IPS-15b (cell line): Measurements from ENCODE around the gene TFEB.

Experiments
- H3K27me3 ChIP-seq: one replicate; pipeline ENCODE4 v1.6.1; 2013; ENCODE audit warnings: low read length; ENCODE audit not compliant: control insufficient read depth, insufficient read depth
- H3K36me3 ChIP-seq: one replicate; pipeline ENCODE4 v1.6.1; 2013; ENCODE audit warnings: low read length; ENCODE audit not compliant: control insufficient read depth, insufficient read depth
- H3K4me1 ChIP-seq: one replicate; pipeline ENCODE4 v1.6.1; 2013; ENCODE audit warnings: mild to moderate bottlenecking, low read length; ENCODE audit not compliant: control insufficient read depth, insufficient read depth
- H3K4me3 ChIP-seq: one replicate; pipeline ENCODE4 v1.5.1; 2013; ENCODE audit warnings: low read depth, low read length
- H3K9ac ChIP-seq: one replicate; pipeline ENCODE4 v1.6.1; 2013; ENCODE audit warnings: low read depth, mild to moderate bottlenecking, low read length
- H3K9me3 ChIP-seq: one replicate; pipeline ENCODE4 v1.6.1; 2013; ENCODE audit warnings: mild to moderate bottlenecking, low read length; ENCODE audit not compliant: control insufficient read depth, insufficient read depth

TFEB gene

DNA sequence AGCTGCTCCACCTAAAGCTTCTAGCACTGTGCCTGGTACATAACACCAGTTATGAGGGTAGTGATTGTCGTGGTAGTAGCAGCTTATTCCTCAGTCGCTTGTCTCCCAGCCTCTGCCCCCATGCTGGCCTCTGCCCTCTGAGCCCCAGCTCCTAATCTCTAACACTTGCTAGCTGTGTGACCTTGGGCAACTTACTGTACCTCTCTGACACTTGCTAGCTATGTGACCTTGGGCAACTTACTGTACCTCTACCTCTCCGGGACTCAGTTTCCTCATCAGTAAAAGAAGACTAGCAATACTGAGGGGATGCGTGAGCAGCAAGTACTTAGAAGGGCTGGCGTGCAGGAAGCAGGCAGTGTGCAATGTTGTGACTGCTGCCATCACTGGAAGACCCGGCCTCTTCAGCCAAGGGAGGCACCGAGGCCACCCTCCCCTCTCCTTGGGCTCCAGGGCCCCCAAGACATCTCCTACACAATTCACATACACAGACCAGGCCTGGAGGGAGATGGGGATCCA lies 87.3 kb downstream of the TFEB start:
- Histone ChIP-seq H3K27me3 (peaks cover 5% of the 10 kb centered on the region), H3K9ac (no peak overlapping the region), H3K36me3 (peaks cover 13% of the 10 kb centered on the region), H3K4me1 (peaks cover 14% of the 10 kb centered on the region), H3K4me3 (no peak overlapping the region), H3K9me3 (no peaks in the 10 kb centered on the region)

DNA sequence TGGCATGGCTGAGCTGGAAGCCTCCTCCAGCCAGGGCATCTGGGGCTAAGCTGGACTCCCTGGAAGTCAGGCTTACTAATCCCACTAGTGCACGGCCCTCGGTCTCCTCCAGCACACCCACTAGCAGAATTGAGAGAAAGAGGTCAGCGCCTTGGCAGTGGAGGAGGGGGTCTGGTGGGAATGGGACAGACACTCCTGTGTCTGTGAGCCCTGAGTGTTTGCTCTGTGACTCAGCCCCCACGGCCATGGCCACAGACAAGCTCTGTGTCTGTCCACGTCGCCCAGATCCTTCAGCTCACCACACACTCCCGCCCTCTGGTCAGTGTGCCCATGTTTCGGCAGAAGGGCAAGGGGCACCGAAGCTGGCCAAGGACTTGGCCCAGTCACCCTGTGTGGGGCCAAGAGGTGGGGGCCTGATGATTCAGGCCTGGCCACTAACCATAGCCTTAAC lies 88.3 kb downstream of the TFEB start:
- Histone ChIP-seq H3K36me3 (peaks cover 13% of the 10 kb centered on the region), H3K4me1 (peaks cover 14% of the 10 kb centered on the region), H3K9me3 (no peaks in the 10 kb centered on the region), H3K4me3 (no peak overlapping the region), H3K9ac (no peak overlapping the region), H3K27me3 (peaks cover 16% of the 10 kb centered on the region)

DNA sequence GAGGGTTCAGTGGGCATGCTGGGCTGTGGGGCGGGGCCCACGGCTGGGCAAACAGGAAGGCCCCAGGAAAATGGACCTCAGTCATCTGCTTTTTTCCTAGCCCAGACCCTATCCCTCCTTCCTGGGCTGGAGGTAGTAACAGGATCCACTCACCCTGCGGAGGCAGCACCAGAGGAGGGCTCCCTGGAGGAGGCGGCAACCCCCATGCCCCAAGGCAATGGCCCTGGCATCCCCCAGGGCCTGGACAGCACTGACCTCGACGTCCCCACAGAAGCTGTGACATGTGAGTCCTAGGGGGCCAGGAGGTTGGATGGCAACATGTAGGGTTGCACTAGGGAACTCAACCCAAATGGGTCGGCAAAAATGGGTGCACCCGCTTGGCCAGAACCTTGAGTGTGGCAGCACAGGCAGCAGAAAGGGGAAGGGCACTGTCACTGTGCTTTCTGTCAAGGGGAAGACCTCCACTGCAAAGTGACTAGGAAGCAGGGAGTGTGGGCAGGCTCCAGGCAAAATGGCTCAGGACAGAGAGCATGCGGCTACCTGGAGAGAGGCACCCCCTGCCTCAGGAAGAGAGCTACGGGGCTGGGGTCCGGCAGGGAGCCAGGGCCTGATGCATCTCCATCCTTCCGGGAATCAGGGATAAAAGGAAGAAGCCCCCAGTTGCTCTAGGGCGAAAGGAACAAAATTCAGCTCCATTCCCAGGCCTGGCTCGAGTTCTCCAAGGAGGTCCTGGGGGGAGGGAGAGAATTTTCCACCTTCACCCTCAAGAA lies 89.2 kb downstream of the TFEB start:
- Histone ChIP-seq H3K27me3 (peaks cover 24% of the 10 kb centered on the region), H3K9me3 (no peaks in the 10 kb centered on the region), H3K4me1 (peaks cover 14% of the 10 kb centered on the region), H3K9ac (no peak overlapping the region), H3K4me3 (no peak overlapping the region), H3K36me3 (peaks cover 13% of the 10 kb centered on the region)

DNA sequence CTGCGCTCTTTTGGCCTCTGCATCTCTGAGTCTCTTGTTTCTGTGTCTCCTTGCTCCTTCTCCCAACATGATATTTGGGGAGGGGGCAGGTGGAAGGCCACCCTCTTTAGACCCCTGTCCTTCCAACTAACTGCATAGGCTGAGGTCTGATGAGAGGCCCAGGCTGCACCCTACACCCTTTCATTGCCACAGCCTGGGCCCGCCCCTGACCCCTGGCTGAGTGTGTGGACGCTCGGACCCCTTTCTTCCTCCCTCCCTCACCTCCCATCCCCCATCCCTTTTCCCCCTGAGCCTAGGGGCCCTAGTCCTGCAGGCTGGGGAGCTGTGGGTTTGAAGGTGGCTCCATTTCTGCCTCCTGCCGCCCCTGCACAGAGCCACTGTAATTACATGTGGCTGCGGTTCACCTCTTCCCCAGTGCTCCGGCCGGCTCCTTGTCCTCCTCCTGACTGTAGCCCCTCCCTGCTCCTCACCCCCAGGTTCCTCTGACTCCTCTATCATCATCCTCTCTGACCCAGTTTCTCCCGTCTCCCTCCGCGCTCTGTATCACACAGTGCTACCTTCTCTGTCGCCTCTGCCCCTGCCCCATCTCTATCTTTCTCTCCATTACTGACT lies 90.3 kb downstream of the TFEB start:
- H3K9me3 ChIP-seq: no peaks in the 10 kb centered on the region
- no peak overlapping the region for H3K9ac ChIP-seq
- no peak overlapping the region for H3K4me3 ChIP-seq
- peaks cover 14% of the 10 kb centered on the region for H3K4me1 ChIP-seq
- peaks cover 35% of the 10 kb centered on the region for H3K27me3 ChIP-seq
- H3K36me3 ChIP-seq: peaks cover 13% of the 10 kb centered on the region

DNA sequence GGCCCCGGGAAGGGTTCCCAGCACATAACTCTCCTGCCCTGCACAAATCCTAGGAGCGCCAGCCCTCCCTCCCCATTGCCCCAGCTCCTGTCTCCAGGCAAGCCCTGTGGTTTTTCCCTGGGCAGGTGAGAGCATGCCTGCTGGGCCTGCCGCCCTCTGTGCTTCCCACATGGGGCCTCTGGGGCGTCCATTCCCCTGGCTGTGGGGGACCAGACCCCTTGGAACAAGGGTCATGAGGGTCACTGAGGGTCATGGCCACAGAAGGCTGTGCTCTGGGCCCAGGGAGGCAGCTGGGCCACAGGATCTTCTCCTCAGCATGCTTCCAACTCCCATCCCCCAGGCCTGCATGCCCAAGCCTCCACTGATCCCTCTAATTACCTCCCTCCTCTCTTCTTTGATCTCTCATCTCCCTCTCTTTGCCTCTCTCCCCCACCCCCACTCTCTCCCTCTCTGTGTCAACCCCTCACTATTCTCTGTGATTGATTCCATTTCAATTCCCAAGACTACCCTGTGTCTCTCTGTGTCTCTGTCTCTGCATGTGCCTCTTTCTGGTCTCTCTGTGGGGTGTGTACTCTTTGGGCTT lies 91.0 kb downstream of the TFEB start:
- Histone ChIP-seq H3K27me3 (peaks cover 43% of the 10 kb centered on the region), H3K9ac (no peak overlapping the region), H3K9me3 (no peaks in the 10 kb centered on the region), H3K36me3 (peaks cover 9% of the 10 kb centered on the region), H3K4me1 (peaks cover 19% of the 10 kb centered on the region), H3K4me3 (no peak overlapping the region)

- Histone ChIP-seq H3K36me3 (peaks cover 9% of the 10 kb centered on the region), H3K4me1 (peaks cover 20% of the 10 kb centered on the region)
Observed at GRCh38 chr6:41643899-41644269, 91.5 kb downstream of the TFEB start.

DNA sequence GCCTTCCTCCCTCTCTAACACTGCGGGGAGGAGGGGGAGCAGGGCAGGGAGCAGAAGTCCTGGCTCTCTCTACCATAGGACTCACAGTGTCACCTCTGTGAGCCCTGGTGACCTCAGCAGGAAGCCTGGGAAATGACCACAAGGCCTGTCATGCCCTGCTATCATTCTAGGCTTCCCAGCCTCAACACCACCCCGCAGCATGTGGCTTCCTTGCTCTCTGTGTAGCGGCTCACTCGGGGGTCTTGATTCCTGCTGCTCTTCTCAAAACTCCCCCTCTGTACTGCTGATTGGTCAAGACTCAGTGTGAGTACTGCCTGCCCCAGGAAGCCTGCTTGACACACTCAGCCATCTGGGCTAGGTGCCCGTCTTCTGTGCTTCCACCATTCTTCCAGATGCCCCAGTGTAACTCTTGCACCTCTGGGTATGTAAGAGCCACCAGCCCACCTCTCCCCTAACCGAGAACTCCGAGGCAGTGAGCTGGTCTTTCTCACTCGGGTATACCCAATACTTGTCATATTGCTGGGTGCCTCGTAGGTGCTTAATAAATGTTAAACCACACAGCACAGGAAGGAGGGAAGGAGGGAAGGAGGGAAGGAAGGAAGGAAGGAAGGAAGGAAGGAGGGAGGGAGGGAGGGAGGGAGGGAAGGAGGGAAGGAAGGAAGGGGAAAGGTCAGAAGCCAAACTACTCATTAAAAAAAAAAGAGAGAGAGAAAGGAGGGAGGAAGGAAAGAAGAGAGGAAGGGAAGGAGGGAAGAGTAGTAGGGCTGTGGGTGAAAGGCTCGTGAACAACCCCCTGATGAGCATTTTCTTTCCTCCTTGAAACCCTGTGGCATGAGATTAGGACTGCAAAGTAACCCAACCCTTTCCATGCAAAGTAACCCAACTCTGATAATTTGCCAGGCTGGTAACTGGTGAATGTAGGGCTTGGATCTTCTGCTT lies 92.2 kb downstream of the TFEB start:
- H3K9ac ChIP-seq: no peak overlapping the region
- peaks cover 8% of the 10 kb centered on the region for H3K36me3 ChIP-seq
- H3K4me1 ChIP-seq: peaks cover 20% of the 10 kb centered on the region
- H3K9me3 ChIP-seq: no peaks in the 10 kb centered on the region
- H3K27me3 ChIP-seq: peaks cover 44% of the 10 kb centered on the region
- H3K4me3 ChIP-seq: no peak overlapping the region

More at GRCh38 chr6:41643899-41644269, 91.5 kb downstream of the TFEB start:
- Histone ChIP-seq H3K9me3 (no peaks in the 10 kb centered on the region), H3K4me3 (no peak overlapping the region), H3K9ac (no peak overlapping the region), H3K27me3 (peaks cover 44% of the 10 kb centered on the region)

DNA sequence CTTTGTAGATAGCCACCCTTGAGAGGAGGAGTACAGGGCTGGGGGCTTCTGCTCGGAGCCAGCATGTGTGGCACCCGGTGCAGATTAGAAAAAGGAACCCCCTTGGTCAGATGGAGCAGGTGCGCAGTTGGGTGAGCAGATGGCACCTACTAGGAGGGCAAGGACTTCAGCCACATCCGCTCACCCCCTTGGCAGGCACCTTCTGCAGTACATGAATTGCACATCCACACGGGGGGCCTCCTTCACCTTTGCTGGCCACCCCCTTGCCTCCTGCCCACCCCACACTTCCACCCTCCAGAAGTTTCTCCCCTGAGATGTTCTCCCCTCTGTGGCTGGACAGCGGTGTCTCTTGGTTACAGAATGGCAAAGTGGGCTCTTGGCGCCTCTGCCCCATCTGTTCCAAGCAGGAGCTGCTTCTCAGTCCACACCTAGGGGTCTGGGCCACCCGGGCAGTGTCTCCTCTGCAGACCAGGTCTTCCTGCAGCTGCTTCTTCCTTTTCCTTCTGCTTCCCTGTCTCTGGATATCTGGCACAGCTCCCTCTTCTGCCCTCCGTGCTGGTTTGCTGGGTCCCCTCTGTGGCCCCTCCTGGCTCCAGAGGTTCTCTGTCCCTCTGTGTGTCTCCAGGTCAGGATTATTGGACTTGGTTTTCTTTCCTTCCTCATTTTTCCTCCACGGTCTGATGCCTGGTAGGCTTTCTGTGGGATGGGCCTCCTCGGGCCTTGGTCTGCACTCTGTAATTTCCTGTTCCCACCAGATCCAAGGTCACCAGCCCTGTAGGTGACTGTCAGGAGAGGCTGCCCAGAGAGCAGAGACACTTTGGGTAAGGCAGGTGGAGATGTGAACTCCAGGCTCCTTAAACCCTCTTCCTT lies 93.1 kb downstream of the TFEB start:
- Histone ChIP-seq H3K36me3 (peaks cover 3% of the 10 kb centered on the region), H3K27me3 (peaks cover 51% of the 10 kb centered on the region), H3K4me1 (peaks cover 20% of the 10 kb centered on the region), H3K4me3 (no peak overlapping the region), H3K9me3 (no peaks in the 10 kb centered on the region), H3K9ac (no peak overlapping the region)

GRCh38 chr6:41641352-41641925 lies 94.0 kb downstream of the TFEB start:
- no peak overlapping the region for H3K4me3 ChIP-seq
- no peaks in the 10 kb centered on the region for H3K36me3 ChIP-seq
- no peak overlapping the region for H3K9ac ChIP-seq
- peaks cover 20% of the 10 kb centered on the region for H3K4me1 ChIP-seq
- no peaks in the 10 kb centered on the region for H3K9me3 ChIP-seq
- peaks cover 57% of the 10 kb centered on the region for H3K27me3 ChIP-seq

GRCh38 chr6:41640426-41640825 lies 95.0 kb downstream of the TFEB start:
- Histone ChIP-seq H3K4me3 (no peak overlapping the region), H3K4me1 (peaks cover 18% of the 10 kb centered on the region), H3K9me3 (no peaks in the 10 kb centered on the region), H3K36me3 (no peaks in the 10 kb centered on the region), H3K27me3 (peaks cover 67% of the 10 kb centered on the region), H3K9ac (no peak overlapping the region)
